Activated T-cell treated with anti-CD3 and anti-CD28 coated beads, Interleukin-2, amount 50 U/mL, for 1 hour (primary cell): ENCODE measurements around the gene SVEP1.

Experiments
- DNase-seq: peaks from one replicate; pipeline ENCODE4 v3.0.0-alpha.2; 2020

The SVEP1 gene

GRCh38 chr9:110517483-110517882 lies 62.1 kb downstream of the SVEP1 start:
- no peak for DNase-seq

GRCh38 chr9:110514897-110515296 lies 64.6 kb downstream of the SVEP1 start:
- DNase-seq: no peak

GRCh38 chr9:110512817-110513216 lies 66.7 kb downstream of the SVEP1 start:
- no peak for DNase-seq

GRCh38 chr9:110509792-110510191 lies 69.7 kb downstream of the SVEP1 start:
- no peak for DNase-seq

GRCh38 chr9:110502842-110503241 lies 76.7 kb downstream of the SVEP1 start:
- DNase-seq: no peak

GRCh38 chr9:110499608-110500007 lies 79.9 kb downstream of the SVEP1 start:
- no peak for DNase-seq

- DNase-seq: no peak
These were observed 92.3 kb downstream of the SVEP1 start for GRCh38 chr9:110487196-110487595.

- no peak for DNase-seq
These were observed 93.3 kb downstream of the SVEP1 start for GRCh38 chr9:110486218-110486617.

GRCh38 chr9:110479481-110479880 lies 100.1 kb downstream of the SVEP1 start:
- no peak for DNase-seq

- DNase-seq: no peak
These were observed 103.3 kb downstream of the SVEP1 start for GRCh38 chr9:110476251-110476650.

GRCh38 chr9:110472111-110472510 lies 107.4 kb downstream of the SVEP1 start:
- DNase-seq: no peak

GRCh38 chr9:110468950-110469349 lies 110.6 kb downstream of the SVEP1 start:
- DNase-seq: no peak

GRCh38 chr9:110465190-110465589 lies 114.4 kb downstream of the SVEP1 start:
- DNase-seq: no peak

GRCh38 chr9:110464321-110464720 lies 115.2 kb downstream of the SVEP1 start:
- no peak for DNase-seq

- DNase-seq: no peak
These were observed 116.0 kb downstream of the SVEP1 start for GRCh38 chr9:110463499-110463898.

- DNase-seq: no peak
These were observed 122.3 kb downstream of the SVEP1 start for GRCh38 chr9:110457245-110457644.

- DNase-seq: no peak
These were observed 122.9 kb downstream of the SVEP1 start for GRCh38 chr9:110456681-110457080.

- no peak for DNase-seq
These were observed 123.7 kb downstream of the SVEP1 start for GRCh38 chr9:110455860-110456259.

- no peak for DNase-seq
These were observed 127.2 kb downstream of the SVEP1 start for GRCh38 chr9:110452227-110452801.

- no peak for DNase-seq
These were observed 127.8 kb downstream of the SVEP1 start for GRCh38 chr9:110451726-110452125.

GRCh38 chr9:110447476-110447875 lies 132.1 kb downstream of the SVEP1 start:
- no peak for DNase-seq

GRCh38 chr9:110446171-110446570 lies 133.4 kb downstream of the SVEP1 start:
- no peak for DNase-seq

- no peak for DNase-seq
These were observed 134.6 kb downstream of the SVEP1 start for GRCh38 chr9:110444911-110445310.

- DNase-seq: no peak
These were observed 135.7 kb downstream of the SVEP1 start for GRCh38 chr9:110443866-110444220.

- no peak for DNase-seq
These were observed 136.2 kb downstream of the SVEP1 start for GRCh38 chr9:110443146-110443865.
